ENCODE results near the gene OVCA2. TPM values are rescaled to one million over a fixed set of nuclear protein-coding genes. Genes with fewer than 3 reads are reported as not detected.

The OVCA2 gene
- total RNA-seq, 1 donor from 2014 or later: 31.8 TPM

DNA sequence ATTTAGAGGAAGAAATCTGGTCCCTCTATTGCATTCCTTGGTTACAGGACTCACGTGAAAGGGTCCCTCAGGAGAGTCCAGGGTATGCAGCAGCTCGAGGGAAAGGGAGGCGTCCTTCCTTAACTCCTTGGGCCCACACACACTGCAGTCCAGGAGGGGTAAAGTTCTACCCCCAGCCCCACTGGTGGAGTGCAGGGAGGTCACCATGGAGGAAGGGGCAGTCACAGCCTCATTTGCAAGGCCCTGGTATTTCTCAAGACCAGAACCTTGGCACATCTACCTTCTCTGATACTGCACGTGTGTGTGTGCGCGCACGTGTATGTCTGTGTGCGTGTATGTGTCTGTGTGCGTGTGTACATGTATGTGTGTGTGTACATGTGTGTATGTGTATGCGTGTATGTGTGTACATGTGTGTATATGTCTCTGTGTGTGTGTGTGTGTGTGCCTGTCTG lies 24.2 kb downstream of the OVCA2 start:
- no peak for DNase-seq (ENCODE audit: low spot score)

- no peak for DNase-seq (ENCODE audit: low spot score)
Measured at GRCh38 chr17:2067048-2067561, 25.3 kb downstream of the OVCA2 start.

GRCh38 chr17:2067608-2068024 lies 25.8 kb downstream of the OVCA2 start:
- DNase-seq (ENCODE audit: low spot score): no peak

DNA sequence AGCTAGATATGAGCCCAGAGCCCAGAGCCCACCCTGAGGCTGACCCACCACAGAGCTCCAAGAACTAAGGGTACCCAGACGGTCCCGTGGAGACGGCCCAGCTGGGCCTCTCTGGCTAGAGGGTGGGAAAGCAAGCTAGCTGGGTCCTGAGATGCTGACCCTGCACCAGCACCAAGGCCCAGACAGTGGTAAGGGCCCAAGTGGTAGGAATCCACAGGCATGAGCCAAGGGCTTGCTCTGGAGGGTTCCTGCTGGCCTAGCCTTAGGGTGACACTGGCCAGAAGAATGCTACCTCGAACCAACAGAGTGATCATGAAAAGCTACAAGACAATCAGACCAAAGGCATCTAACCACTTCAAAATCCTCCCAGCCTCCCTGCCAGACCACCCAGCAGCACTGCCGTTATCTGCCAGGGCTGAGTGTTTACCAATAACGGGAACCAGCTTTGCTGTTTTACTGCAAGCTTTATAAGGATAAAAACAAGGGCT lies 26.3 kb downstream of the OVCA2 start:
- DNase-seq (ENCODE audit: low spot score): no peak

GRCh38 chr17:2068519-2069051 lies 26.8 kb downstream of the OVCA2 start:
- no peak for DNase-seq (ENCODE audit: low spot score)

DNA sequence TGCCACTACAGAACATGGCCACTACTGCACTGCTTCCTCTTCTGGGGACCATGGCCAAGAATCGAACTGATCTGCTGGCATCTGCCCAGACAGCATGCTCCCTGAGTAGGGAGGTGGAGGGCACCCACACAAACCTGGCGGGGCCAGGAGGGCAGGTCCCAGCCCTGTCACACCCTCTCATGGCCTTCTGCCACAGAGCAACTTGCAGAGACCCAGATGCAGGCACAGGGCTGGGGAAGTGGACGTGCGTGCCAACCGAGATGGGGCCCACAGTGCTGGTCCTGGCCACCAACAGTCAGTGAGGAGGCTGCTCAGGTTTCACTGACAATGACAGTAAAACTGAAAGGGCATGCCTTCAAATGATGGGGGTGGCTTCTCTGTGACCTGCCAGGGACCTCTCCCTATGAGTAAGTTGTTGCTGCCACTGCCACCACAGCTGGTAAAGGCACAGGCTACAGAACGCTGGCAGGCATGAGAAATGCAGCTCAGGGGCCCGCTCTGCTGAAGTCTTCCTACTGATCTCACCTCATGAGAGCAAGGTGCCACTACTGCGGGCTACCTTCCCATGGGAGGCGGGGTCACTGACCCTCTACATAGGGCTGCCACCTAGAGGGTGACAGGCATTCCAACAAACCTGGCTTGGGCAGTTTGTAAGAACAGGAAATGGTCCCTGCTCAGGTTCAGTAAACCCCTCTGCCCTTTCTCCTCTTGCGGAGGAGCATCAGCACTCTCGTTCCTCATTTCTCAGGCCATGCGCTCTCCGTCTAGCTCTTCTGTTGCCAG lies 28.6 kb downstream of the OVCA2 start:
- peak; percentile 77 for DNase-seq (ENCODE audit: low spot score)

DNA sequence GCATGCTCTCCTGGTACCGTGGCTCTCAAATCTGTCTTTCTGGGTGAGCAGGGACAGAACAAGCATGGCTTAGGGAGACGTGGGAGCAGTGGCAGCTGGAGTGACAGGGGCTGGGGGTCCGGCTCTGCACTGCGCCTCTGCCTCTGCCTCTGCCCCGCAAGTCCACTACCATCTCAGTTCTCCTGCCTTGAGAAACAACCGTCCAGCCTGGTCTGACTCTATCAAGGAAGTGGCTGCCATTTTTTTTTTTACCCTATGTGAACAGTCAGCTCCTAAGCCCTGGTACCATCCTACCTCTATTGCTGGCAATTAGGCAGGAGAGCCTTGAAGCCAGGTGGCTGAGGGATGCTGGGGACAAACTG lies 29.2 kb downstream of the OVCA2 start:
- DNase-seq (ENCODE audit: low spot score): no peak

DNA sequence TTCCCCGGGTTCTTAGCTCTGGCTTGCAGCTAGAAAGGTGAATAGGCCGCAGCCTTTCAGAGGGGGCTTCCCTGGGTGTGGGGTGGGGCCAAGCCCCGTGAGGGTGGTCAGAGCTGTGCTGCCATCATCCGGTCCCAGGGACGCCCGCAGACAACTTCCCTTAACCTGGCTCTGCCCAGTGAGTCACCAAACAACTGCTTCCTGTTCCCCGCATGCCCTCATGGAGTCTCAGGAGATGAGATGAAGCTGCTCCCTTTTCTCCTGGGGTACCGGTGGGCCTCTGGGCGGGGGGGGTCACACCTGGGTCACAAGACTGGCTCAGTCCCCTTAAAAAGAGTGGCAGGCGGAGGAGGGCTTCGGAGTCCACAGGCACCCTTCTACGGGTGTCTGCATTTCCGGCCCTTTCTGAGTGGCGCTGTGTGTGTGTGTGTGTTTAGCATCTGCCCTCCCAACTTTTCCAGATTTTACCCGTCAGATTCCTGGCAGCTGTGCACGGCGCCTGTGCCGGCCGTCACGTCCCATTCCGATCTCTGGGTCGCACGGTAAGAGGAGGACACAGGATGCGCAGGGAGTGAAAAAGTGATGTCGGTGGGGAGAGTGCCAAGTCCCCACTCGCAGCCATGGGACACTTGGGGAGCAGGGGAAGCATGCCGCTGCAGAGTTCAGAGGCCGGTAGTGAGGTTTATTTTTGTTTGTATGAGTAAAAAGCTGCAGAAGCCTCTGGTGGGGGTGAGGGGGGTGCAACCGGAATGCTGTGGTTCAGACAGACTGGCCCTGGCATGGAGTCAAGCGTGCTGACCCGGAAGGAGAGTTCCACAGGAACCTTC lies 29.8 kb downstream of the OVCA2 start:
- peak; percentile 71 for DNase-seq (ENCODE audit: low spot score)

DNA sequence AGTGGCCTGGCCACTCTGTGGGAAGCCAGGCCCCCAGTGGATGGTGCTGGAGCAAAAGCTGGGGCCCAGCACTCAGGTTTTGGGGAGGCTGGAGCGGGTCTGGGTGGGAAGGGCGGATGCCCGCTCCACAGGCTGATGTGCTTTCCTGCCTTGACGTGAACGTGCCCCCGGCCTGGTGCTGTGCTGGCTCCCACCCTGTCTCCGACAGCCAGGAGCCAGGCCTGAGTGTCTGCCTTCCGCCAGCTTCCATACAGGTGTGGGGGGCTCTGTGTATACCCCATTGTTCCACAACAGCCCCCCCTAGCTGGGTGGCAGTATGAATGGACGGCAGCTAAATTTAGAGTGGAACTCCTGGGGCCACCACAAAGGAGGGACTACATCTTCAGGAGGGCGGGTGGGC lies 33.1 kb downstream of the OVCA2 start:
- DNase-seq (ENCODE audit: low spot score): no peak

DNA sequence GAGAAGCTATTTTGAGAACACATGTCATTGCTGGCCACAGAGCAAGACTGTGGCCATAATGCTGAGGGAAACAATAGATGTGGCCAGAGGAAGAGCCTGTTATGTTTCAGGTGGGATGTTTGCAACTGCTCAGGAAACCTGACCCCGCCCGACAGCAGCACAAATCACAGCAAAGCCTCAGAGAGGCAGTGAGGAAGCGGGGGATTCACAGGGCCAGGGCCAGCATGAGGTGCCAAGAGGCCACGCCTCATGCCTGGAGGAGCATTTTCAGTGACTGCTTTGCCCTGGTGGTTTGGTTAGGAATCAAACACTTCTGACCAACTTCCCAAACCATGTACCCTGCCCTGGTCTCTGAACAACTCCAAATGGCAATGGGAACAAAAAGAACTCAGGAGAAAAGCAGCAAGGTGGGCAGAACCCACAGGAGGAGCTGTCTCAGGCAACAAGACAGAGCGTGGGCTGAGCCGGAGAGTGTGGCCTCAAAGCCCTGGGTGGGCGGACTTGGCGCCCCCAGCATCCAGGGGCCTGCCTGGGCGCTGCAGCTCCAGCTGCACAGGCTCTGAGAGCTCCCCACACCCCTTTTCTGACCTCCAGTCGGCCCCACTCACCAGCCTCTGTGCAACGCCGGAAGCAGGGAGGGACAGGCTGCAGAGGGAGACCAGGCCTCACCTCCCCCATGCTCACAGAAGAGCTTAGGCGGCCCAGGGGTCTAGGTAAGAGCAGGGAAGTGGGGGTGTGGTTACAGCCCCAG lies 33.7 kb downstream of the OVCA2 start:
- DNase-seq (ENCODE audit: low spot score): no peak

DNA sequence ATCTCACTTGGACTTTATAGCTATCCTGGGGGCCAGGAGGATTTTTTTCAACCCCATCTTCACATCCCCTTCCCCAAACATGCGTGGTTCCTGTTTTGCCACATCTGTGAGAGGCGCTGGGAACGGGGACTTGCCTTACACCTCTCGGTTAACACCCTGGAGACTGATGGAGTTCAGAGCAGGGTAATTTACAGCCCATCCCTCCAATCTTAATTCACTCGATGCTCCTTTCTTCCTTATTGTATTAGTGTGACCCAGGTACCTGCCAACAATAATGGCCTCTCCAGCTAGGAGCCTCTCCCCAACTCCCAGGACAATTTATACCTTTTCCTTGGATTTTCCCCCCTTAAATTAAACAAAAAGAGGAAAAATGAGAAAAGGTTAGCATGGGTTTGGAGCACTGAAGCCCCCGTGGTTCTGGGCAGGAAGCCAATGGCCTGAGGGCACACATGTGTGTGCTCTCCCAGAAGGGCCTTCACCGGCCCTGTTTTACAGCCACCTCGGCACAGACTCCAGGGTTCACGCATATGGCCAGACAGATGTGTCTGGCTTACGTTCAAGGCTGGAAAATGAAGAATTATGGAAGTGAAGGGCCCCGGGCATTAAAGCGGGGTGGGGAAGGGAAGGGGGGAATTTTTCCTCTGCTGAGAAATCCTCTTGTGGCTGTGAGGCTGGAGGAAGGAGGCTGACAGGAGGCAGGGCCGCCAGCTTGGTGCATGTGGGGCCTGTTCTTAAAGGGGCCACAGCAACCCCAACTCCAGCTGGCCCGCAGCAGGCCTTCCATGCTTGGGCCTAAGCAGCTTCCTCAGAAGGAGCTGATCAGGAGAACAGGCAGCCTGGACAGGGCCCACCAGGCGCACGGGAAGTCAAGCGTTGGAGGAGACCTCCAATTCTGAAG lies 34.5 kb downstream of the OVCA2 start:
- DNase-seq (ENCODE audit: low spot score): no peak

DNA sequence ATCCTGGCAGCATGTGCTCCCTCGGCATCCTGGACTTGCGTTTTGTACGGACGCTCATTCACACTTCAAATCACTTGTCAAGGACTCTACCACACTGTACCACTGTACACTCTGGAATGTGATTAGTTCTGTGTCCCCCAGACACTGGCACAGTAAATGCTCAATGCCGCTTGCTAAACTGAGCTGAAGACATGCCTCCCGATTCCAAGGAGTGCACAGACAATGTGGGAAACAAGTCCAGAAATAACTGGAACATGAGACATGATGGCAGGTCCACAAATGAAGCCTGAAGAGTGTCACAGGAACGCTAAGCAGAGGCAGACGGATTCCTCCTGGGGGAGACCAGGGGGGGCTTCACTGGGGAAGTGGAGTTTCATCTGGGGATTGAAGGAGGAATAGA lies 35.2 kb downstream of the OVCA2 start:
- no peak for DNase-seq (ENCODE audit: low spot score)

- DNase-seq (ENCODE audit: low spot score): no peak
Measured at GRCh38 chr17:2081564-2081963, 39.7 kb downstream of the OVCA2 start.

DNA sequence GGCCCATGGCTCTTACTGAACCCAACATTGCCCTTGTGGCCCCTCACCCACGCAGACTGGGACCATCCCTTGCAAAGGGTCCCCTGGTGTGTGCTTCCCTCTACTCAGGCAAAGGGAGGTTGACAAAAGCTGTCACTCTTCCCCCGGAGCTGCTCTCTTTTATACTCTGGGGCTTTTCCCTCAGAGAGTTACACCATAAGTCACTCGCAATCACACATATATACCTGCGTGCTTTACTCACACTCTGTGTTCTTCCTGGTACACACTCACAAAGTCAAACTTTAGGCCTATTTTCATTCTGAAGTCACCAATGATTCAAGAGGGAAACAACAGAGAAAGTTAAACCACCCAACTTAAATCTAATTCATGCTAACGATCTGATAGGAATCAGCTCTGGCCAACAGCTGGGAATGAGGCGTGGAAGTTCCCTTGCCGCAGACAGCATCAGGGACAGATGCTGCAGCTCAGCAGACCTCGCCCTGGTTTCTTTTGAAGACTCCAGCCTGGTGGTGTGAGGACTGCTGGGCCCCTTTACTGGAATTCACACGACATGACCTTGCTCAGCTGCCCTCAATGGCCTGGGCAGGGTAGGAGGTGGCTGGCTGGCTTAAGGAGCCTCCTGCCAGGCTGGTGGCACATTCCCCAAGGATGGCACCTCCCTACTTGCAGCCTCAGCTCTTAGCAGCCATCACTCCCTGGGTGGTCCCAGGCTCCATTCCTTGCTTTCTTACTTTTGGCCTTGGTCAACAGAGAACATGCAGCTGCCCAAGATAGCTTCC lies 40.4 kb downstream of the OVCA2 start:
- DNase-seq (ENCODE audit: low spot score): no peak

DNA sequence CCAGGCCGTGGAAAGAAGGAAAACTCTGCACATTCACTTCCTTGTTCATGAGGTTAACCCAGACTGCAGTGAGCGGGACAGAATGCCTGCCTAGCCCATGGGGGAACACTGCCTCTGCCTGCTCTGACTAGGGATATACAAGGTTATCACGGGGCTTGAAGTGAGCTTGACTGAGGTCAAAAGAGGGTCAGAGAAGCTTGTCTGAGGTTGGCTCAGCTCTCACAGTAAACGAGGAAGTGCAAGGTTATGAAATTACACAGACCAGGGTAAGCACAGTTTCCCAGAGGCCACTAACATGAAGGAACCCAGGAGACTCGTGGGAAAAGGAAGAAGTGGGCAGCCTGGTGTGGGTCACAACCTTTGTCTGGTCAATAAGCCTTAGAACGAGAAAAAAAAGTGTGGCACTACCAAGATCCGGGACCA lies 41.8 kb downstream of the OVCA2 start:
- no peak for DNase-seq (ENCODE audit: low spot score)

- DNase-seq (ENCODE audit: low spot score): no peak
Measured at GRCh38 chr17:2084036-2084765, 42.4 kb downstream of the OVCA2 start.

GRCh38 chr17:2084766-2085647 lies 43.2 kb downstream of the OVCA2 start:
- DNase-seq (ENCODE audit: low spot score): peak; percentile 82

- DNase-seq (ENCODE audit: low spot score): no peak
Measured at GRCh38 chr17:2085648-2085949, 43.8 kb downstream of the OVCA2 start.

Measured in mucosa of gallbladder (tissue), 1 donor.